GM21576 (cell line): ENCODE data around the gene PKP3.
"Not testable (repeated sequence)": the region's sequence is repeated elsewhere in the genome, so short reads cannot be mapped to it uniquely, and the experiment has no call there.

ENCODE experiments used
- ATAC-seq: cut with Tn5 transposase; IDR thresholded peaks from one replicate; pipeline ENCODE4 v1.9.1; 2021; ENCODE audit warnings: mild to moderate bottlenecking, moderate library complexity; ENCODE audit not compliant: unreplicated experiment

The PKP3 gene

GRCh38 chr11:394858-395655 is 1.0 kb downstream of the PKP3 start:
- ATAC-seq, result no peak

GRCh38 chr11:395866-396265 is 1.9 kb downstream of the PKP3 start:
- ATAC-seq, result no peak

DNA sequence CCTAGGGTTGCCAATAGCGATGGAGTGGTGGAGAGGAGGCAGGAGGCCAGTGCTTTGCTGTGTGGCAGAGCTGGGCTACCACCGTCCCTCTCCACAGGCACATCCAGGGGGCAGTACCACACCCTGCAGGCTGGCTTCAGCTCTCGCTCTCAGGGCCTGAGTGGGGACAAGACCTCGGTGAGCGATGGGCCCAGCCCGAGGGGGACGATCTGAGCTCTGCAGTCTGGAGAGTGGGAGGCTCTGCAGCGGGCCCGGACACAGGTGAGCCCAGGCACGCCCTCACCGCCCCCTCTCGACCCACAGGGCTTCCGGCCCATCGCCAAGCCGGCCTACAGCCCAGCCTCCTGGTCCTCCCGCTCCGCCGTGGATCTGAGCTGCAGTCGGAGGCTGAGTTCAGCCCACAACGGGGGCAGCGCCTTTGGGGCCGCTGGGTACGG is 2.5 kb downstream of the PKP3 start:
- no peak for ATAC-seq

DNA sequence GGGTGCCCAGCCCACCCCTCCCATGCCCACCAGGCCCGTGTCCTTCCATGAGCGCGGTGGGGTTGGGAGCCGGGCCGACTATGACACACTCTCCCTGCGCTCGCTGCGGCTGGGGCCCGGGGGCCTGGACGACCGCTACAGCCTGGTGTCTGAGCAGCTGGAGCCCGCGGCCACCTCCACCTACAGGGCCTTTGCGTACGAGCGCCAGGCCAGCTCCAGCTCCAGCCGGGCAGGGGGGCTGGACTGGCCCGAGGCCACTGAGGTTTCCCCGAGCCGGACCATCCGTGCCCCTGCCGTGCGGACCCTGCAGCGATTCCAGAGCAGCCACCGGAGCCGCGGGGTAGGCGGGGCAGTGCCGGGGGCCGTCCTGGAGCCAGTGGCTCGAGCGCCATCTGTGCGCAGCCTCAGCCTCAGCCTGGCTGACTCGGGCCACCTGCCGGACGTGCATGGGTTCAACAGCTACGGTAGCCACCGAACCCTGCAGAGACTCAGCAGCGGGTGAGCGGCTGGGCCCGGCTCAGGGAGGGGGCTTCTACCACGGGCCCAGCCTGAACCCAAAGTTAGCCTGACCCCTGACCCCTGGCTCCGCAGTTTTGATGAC is 3.0 kb downstream of the PKP3 start:
- no peak for ATAC-seq

DNA sequence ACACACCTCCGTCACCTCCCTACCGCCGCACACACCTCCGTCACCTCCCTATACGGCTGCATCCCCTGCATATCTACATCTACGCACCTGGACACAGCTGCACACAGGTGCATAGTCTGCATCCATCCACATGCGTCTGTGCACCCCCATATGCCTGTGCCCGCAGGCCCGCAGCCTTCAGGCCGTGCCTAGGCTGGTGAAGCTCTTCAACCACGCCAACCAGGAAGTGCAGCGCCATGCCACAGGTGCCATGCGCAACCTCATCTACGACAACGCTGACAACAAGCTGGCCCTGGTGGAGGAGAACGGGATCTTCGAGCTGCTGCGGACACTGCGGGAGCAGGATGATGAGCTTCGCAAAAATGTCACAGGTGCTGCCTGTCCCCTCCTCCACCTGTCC is 4.8 kb downstream of the PKP3 start:
- no peak for ATAC-seq

DNA sequence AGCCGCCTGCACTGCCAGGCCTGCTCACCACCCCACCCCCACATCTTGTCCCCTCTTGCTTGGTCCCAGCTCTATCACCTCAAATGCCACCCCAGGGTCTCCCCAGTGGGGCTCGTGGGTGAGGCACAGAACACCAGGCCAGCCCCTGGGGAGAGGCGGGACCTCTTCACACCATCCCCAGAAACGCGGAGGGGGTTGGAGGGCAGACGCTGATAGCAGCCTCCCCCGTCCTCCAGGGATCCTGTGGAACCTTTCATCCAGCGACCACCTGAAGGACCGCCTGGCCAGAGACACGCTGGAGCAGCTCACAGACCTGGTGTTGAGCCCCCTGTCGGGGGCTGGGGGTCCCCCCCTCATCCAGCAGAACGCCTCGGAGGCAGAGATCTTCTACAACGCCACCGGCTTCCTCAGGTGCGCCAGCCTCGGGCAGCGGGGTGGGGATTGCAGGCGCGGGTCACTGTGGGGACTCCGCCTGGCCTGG is 5.8 kb downstream of the PKP3 start:
- ATAC-seq, result no peak

- no peak for ATAC-seq
Observed at GRCh38 chr11:400241-400689, 6.3 kb downstream of the PKP3 start.

- ATAC-seq, result not testable (repeated sequence)
Observed at GRCh38 chr11:401196-401595, 7.2 kb downstream of the PKP3 start.

- no peak for ATAC-seq
Observed at GRCh38 chr11:403021-403760, 9.2 kb downstream of the PKP3 start.

GRCh38 chr11:403761-404431 is 9.9 kb downstream of the PKP3 start:
- no peak for ATAC-seq

GRCh38 chr11:404551-405264 is 10.7 kb downstream of the PKP3 start:
- no peak for ATAC-seq

DNA sequence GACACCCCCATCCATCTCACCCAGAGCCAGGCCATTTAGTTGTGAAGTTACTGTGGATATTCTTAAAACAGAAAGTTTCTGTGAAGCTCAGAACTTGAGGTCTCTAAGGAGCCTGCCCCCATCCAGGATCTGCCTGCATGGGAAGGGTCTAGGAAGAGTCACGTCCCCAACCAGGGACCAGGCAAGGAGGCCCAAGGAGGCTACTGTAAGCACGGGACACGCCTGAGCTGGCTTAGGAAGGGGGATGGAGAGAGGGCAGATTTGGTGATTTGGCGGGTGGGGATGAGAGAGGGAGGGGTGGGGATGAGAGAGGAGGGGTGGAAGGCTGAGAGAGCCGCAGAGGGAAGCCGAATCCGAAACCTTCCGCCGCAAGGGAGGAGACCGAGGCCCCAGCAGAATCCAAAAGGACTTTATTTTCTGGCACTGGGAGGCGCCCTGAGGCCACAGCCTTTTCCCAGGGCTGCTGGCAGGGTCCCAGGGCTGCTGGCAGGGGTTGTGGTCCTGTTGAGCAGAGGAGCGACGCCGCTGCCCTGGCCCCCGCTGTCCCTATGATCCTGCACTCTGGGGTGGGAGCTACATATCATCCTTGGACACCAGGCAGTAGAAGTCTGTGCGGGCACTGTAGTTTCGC is 11.4 kb downstream of the PKP3 start:
- ATAC-seq, result no peak

- no peak for ATAC-seq
Observed at GRCh38 chr11:405954-406795, 12.2 kb downstream of the PKP3 start.

DNA sequence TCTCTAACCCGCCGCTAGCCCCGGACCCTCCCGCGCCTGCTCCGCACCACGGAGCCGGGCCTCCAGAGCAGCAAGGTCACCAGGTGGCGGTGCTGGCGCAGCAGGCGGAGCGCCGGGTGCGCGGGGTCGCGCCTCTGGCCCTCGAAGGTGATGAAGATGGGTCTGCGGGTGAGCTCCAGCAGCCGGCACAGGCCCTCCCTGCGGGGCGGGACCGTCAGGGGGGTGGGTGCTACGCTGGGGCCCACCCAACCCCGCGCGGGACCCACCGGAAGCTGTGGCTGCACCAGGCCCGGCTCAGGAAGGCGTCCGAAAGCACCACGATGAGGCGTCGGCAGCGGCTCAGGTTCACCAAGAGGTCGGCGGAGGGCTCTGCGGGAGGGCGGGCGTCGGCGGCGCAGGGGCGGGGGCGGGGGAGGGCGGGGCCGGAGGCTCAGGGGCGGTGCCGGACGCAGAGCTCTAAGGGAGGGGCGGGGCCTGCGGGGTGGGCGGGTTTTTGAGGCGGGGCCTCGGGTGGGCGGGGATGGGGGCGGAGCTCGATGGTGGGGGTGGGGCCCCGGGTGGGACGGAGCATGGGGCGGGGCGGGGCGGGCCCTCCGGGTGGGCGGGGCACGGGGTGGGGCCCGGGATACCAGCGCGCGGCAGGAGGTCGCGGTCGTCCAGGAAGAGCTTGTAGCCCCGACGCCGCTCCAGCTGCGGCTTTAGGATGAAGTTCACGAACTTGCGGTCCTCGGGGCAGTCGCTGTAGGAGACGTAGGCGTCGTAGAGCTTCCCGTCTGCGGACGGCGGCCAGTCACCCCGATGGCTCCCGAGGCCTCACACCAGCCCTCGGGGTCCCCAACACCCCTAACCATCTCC is 13.0 kb downstream of the PKP3 start:
- ATAC-seq, result peak; percentile 81

GRCh38 chr11:407651-408123 is 13.7 kb downstream of the PKP3 start:
- no peak for ATAC-seq

GRCh38 chr11:408154-409007 is 14.4 kb downstream of the PKP3 start:
- ATAC-seq, result no peak

- ATAC-seq, result no peak
Observed at GRCh38 chr11:409008-409599, 15.1 kb downstream of the PKP3 start.
